Measurements from ENCODE around the gene SLC27A5. TPM values are rescaled to one million over a fixed set of nuclear protein-coding genes. Genes with fewer than 3 reads are reported as not detected.
A peak's percentile ranks its signal among the peaks of the same experiment; 100 is the strongest.

Gene SLC27A5
- total RNA-seq, 4 donors from 2014 or later, result 2.0 to 9.1 (median 4.6) TPM

DNA sequence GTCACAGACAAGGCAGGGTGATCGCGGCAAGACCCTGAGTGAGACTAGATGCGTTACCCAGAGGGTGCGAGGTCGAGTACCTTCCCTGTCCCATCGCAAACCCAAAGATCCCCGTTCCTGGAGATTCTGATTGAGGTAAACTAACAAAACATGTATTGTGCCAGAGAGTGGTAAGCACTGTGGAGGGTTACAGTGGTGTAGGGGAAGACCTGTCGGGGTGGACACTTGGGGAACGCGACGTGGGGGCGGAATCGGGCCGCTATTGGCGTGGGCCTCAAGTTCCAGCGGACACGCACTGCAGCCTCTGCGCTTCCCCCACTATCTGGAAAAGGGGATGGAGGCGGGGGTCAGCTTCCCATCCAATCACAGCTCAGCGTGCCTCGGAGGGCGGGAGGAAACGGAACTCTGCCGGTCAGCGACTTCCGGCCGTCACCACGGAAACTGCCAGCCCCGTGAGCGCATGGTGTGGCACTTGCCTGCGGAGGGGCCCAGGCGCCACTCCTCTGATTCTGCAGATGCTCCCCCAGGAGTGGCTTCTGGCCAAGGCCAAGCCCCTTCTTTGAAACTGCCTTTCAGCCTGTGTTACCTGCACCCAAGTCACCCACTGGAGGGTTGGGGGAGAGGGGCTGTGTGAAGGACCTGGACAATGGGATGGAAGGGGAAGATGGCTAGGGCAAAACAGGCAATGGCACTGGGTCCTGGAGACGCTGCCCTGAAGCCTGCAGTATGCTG is 47.6 kb upstream of the SLC27A5 start:
- peak; percentile 72 to 75 for TF ChIP-seq POLR2A (IDR thresholded peaks at IDR 0.05)
- TF ChIP-seq, protein P1, sequence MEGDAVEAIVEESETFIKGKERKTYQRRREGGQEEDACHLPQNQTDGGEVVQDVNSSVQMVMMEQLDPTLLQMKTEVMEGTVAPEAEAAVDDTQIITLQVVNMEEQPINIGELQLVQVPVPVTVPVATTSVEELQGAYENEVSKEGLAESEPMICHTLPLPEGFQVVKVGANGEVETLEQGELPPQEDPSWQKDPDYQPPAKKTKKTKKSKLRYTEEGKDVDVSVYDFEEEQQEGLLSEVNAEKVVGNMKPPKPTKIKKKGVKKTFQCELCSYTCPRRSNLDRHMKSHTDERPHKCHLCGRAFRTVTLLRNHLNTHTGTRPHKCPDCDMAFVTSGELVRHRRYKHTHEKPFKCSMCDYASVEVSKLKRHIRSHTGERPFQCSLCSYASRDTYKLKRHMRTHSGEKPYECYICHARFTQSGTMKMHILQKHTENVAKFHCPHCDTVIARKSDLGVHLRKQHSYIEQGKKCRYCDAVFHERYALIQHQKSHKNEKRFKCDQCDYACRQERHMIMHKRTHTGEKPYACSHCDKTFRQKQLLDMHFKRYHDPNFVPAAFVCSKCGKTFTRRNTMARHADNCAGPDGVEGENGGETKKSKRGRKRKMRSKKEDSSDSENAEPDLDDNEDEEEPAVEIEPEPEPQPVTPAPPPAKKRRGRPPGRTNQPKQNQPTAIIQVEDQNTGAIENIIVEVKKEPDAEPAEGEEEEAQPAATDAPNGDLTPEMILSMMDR (IDR thresholded peaks at IDR 0.05 in 4 of 5, conservative IDR thresholded peaks at IDR 0.05 in 1 of 5), result no peak
- peak; percentile 61 to 70 for ATAC-seq
- Histone ChIP-seq H3K9me3 (no peaks in the 10 kb centered on the region), H3K27me3 (no peaks in the 10 kb centered on the region), H3K4me1 (peaks cover 50 to 69% of the 10 kb centered on the region in 2 donors), H3K36me3 (peaks cover 0 to 17% of the 10 kb centered on the region in 2 donors), H3K4me3 (peak overlapping the region; percentile 72 to 80 (median 78)), H3K27ac (peak overlapping the region; percentile 97 to 99 (median 97))
- intact Hi-C loops (cut with DNase I; ENCODE audit: low total_unique reads), result loop anchor here (1.0 kb wide), 1 partner anchor 14 kb away; the partner anchor contains the start of gene MZF1
- DNase-seq, result peak; percentile 91 to 92
- in situ Hi-C loops (cut with MboI; ENCODE audit: low sequenced_read_pairs in 4 of 4), result no loop called here

DNA sequence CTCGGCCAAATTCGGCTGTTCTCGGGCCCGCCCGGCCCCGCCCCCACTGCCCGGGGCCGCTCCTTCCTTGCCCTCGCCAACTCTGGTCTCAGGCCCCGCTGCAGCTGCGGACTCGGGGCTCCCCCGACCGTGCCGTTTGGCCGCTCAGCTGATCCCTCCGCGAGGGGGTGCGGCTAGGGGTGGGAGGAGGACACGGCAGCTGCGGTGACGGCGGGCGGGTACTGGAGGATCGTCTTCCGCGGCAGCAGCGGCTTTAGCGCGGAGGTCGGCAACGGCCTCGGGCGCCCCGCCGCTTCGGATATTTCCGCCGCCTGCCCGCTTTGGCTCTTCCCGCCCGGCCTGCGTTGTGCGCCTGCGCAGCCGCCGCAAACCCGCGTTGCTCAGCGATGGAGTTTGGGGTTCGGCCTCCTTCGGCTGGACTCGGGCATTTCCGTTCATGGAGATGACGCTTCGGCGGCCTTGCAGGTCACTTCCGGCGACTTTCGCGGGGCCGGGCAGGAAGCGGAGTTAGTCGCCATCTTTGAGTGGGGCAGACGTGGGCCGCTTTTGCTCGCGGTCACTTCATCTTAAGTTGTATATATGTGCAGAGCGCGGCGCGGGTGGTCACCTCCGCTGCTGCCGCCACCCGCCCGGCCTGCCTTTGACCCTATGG is 47.0 kb upstream of the SLC27A5 start:
- in situ Hi-C loops (cut with MboI; ENCODE audit: low sequenced_read_pairs in 4 of 4), result no loop called here

DNA sequence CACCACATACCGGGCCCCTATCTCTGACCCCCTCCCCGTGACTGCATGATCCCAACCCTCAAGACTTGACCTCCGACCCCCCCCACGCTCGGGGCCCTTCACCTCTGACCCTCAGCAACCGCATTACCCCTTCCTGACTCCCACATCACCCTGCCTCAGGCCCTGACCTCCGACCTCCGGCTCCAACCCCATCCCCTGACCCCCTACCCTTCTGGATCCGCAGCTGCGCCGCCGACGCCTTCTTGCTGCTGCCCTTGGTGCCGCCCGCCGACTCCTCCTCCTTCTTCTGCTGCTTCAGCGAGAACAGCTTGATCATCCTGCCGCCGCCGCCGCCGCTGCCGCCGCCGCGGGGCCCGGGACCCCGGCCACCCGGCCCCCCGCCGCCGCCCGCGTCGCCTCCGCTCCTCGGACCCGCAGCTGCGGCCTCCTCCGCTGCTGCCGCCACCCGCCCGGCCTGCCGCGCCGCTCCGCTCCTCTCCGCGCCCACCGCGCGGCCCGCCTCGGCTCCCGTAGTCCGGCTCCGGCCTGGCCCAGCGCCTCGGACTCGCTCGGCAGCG is 46.4 kb upstream of the SLC27A5 start, which contains the start of gene UBE2M:
TSS of gene UBE2M (minus strand) at position 546 of the 557 bp plus-strand sequence. CDS start at position 316, 230 bp downstream.
- Histone ChIP-seq H3K4me1 (peaks cover 54 to 73% of the 10 kb centered on the region in 2 donors), H3K36me3 (peaks cover 0 to 17% of the 10 kb centered on the region in 2 donors), H3K4me3 (peak within 1 kb of the TSS; percentile 72 to 95 (median 84)), H3K27ac (peak within 1 kb of the TSS; percentile 97 to 99 (median 97)), H3K9me3 (no peaks in the 10 kb centered on the region), H3K27me3 (no peaks in the 10 kb centered on the region)
- in situ Hi-C loops (cut with MboI; ENCODE audit: low sequenced_read_pairs in 4 of 4) (no loop called here), intact Hi-C loops (cut with DNase I; ENCODE audit: low total_unique reads) (loop anchor here (1.0 kb wide), 1 partner anchor 14 kb away; the partner anchor contains the start of gene TRIM28)
- ATAC-seq, result no peak
- DNase-seq, result peak in 1 of 2 donors; percentile 43
- TF ChIP-seq POLR2A (IDR thresholded peaks at IDR 0.05), result peak; percentile 5 to 68
- TF ChIP-seq, protein P1 (IDR thresholded peaks at IDR 0.05 in 4 of 5, conservative IDR thresholded peaks at IDR 0.05 in 1 of 5), result no peak

More for the DNA sequence above, 47.0 kb upstream of the SLC27A5 start:
- Histone ChIP-seq H3K27me3 (no peaks in the 10 kb centered on the region), H3K36me3 (peaks cover 0 to 17% of the 10 kb centered on the region in 2 donors), H3K4me3 (peak overlapping the region; percentile 72 to 80 (median 78)), H3K27ac (peak overlapping the region; percentile 97 to 99 (median 97)), H3K4me1 (peaks cover 55 to 73% of the 10 kb centered on the region in 2 donors), H3K9me3 (no peaks in the 10 kb centered on the region)
- DNase-seq (peak; percentile 99), ATAC-seq (peak; percentile 81 to 84)
- TF ChIP-seq, protein P1 (IDR thresholded peaks at IDR 0.05 in 4 of 5, conservative IDR thresholded peaks at IDR 0.05 in 1 of 5), result no peak
- peak; percentile 60 to 69 for TF ChIP-seq POLR2A (IDR thresholded peaks at IDR 0.05)
- intact Hi-C loops (cut with DNase I; ENCODE audit: low total_unique reads), result loop anchor here (1.0 kb wide), 2 partner anchors 14 to 15 kb away; partner anchors contain the start of genes MZF1 and TRIM28

DNA sequence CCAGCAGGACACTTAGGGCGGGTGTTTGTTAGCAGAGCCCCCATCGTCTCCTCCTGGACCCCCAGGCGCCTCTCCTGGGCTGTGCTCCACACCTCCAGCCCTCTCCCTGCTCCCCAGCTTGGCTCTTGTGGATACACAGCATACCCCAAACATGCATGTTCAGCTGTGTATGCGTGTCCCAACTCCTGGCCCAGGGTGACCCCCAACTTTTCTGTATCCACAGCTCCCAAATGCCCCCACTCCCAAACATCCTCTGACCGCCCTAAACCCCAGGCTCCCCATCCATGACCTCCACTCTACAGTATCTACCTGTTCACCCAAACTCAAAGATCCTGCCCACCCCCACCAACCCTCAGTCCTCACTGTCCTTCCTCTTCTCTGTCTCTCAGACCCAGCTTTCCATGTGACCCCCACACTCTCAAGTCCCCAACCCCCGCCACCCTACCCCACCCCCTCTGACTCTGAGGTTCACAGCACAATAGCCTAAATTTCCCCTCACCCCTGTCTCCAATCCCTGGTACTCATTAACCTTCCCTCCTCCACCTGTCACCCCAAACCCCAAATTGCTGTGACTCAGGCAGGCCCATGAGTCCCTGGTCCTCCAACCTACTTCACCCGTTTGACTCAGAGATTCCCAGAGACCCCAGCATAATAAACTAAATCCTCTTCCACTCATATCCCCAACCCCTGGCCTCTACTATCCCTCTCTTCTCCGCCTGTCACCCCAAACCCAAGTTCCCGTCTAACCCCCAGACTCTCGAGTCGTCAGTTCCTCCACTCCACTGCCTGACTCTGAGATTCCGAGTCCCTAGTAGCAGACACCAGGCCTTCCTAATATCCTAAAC is 45.7 kb upstream of the SLC27A5 start:
- peaks cover 0 to 21% of the 10 kb centered on the region in 2 donors for H3K36me3 ChIP-seq
- in situ Hi-C loops (cut with MboI; ENCODE audit: low sequenced_read_pairs in 4 of 4), result no loop called here
- no peak for TF ChIP-seq POLR2A (IDR thresholded peaks at IDR 0.05)
- TF ChIP-seq, protein P1 (IDR thresholded peaks at IDR 0.05 in 4 of 5, conservative IDR thresholded peaks at IDR 0.05 in 1 of 5), result no peak
- no peaks in the 10 kb centered on the region for H3K9me3 ChIP-seq
- ATAC-seq, result no peak
- peak overlapping the region; percentile 72 to 95 (median 84) for H3K4me3 ChIP-seq
- intact Hi-C loops (cut with DNase I; ENCODE audit: low total_unique reads), result loop anchor here (1.0 kb wide), 1 partner anchor 13 kb away; the partner anchor contains the start of gene TRIM28
- peak overlapping the region; percentile 97 to 99 (median 97) for H3K27ac ChIP-seq
- peaks cover 47 to 68% of the 10 kb centered on the region in 2 donors for H3K4me1 ChIP-seq
- no peaks in the 10 kb centered on the region for H3K27me3 ChIP-seq
- no peak for DNase-seq

Measured in gastrocnemius medialis (tissue), 4 donors.